Measurements from ENCODE around the gene CISH.

CISH gene

DNA sequence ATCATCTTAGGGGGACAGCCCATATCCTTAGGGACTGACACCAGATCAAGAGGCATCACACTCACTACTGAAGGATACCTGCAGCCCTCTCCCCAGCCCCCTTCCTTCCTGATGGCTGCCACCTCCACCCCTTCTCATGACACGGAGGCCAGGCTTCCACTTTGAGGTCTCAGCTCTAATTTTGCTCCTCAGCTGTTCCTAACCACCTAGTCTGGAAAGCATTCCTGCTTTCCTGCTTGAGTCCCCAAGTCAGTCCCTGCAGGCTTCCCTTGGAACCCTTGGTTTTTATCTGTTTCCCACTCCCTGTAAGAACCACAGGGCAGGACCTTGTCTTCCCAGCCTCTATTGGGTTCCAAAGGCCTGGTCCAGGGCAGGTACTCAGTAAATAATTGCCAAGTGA is 47.3 kb downstream of the CISH start:
- Histone ChIP-seq H3K4me3 (replicated peaks; ENCODE audit: insufficient read depth, low read length) (no peak overlapping the region), H3K27me3 (ENCODE audit: insufficient read depth, poor library complexity, severe bottlenecking) (peaks cover 3% of the 10 kb centered on the region), H3K27ac (replicated peaks) (no peak overlapping the region)
- TF ChIP-seq SPI1 (IDR thresholded peaks at IDR 0.05; ENCODE audit: borderline replicate concordance, low read depth) (no peak), POLR2AphosphoS5 (IDR thresholded peaks at IDR 0.05; ENCODE audit: low read depth) (no peak), GABPA (IDR thresholded peaks at IDR 0.05; ENCODE audit: low read depth) (no peak)
- TF ChIP-seq, protein P1, sequence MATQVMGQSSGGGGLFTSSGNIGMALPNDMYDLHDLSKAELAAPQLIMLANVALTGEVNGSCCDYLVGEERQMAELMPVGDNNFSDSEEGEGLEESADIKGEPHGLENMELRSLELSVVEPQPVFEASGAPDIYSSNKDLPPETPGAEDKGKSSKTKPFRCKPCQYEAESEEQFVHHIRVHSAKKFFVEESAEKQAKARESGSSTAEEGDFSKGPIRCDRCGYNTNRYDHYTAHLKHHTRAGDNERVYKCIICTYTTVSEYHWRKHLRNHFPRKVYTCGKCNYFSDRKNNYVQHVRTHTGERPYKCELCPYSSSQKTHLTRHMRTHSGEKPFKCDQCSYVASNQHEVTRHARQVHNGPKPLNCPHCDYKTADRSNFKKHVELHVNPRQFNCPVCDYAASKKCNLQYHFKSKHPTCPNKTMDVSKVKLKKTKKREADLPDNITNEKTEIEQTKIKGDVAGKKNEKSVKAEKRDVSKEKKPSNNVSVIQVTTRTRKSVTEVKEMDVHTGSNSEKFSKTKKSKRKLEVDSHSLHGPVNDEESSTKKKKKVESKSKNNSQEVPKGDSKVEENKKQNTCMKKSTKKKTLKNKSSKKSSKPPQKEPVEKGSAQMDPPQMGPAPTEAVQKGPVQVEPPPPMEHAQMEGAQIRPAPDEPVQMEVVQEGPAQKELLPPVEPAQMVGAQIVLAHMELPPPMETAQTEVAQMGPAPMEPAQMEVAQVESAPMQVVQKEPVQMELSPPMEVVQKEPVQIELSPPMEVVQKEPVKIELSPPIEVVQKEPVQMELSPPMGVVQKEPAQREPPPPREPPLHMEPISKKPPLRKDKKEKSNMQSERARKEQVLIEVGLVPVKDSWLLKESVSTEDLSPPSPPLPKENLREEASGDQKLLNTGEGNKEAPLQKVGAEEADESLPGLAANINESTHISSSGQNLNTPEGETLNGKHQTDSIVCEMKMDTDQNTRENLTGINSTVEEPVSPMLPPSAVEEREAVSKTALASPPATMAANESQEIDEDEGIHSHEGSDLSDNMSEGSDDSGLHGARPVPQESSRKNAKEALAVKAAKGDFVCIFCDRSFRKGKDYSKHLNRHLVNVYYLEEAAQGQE (IDR thresholded peaks at IDR 0.05; ENCODE audit: insufficient replicate concordance, low read depth): no peak
- TF ChIP-seq, protein P2, sequence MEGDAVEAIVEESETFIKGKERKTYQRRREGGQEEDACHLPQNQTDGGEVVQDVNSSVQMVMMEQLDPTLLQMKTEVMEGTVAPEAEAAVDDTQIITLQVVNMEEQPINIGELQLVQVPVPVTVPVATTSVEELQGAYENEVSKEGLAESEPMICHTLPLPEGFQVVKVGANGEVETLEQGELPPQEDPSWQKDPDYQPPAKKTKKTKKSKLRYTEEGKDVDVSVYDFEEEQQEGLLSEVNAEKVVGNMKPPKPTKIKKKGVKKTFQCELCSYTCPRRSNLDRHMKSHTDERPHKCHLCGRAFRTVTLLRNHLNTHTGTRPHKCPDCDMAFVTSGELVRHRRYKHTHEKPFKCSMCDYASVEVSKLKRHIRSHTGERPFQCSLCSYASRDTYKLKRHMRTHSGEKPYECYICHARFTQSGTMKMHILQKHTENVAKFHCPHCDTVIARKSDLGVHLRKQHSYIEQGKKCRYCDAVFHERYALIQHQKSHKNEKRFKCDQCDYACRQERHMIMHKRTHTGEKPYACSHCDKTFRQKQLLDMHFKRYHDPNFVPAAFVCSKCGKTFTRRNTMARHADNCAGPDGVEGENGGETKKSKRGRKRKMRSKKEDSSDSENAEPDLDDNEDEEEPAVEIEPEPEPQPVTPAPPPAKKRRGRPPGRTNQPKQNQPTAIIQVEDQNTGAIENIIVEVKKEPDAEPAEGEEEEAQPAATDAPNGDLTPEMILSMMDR (IDR thresholded peaks at IDR 0.05; ENCODE audit: insufficient read depth, low read length): no peak
- no peak for DNase-seq (ENCODE audit: low read depth in 1 of 2, low spot score in 1 of 2)

DNA sequence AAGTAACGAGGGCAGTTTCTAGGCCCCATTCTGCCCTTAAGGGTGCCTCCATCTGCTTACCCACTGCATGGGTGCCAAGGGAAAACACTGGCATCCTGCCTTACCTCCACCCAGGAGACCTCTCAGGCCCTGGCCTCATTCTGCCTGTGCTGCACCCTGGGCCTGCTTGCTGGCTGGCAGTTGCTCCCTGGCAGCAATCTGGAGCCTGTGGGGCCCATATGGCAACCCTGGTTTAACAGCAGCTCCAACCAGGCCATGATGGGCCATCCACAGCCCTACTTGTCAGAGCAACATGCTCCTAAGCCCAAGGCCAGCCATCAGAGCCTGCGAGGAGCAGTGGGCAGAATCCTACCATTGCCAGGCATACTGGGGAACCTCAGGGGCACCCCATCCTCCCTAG is 47.7 kb downstream of the CISH start:
- no peak overlapping the region for H3K4me3 ChIP-seq (replicated peaks; ENCODE audit: insufficient read depth, low read length)
- DNase-seq (ENCODE audit: low read depth in 1 of 2, low spot score in 1 of 2): no peak
- no peak overlapping the region for H3K27ac ChIP-seq (replicated peaks)
- peaks cover 3% of the 10 kb centered on the region for H3K27me3 ChIP-seq (ENCODE audit: insufficient read depth, poor library complexity, severe bottlenecking)
- TF ChIP-seq SPI1 (IDR thresholded peaks at IDR 0.05; ENCODE audit: borderline replicate concordance, low read depth) (no peak), POLR2AphosphoS5 (IDR thresholded peaks at IDR 0.05; ENCODE audit: low read depth) (no peak), GABPA (IDR thresholded peaks at IDR 0.05; ENCODE audit: low read depth) (no peak)
- TF ChIP-seq, protein P2 (IDR thresholded peaks at IDR 0.05; ENCODE audit: insufficient read depth, low read length): no peak
- TF ChIP-seq, protein P1 (IDR thresholded peaks at IDR 0.05; ENCODE audit: insufficient replicate concordance, low read depth): no peak

DNA sequence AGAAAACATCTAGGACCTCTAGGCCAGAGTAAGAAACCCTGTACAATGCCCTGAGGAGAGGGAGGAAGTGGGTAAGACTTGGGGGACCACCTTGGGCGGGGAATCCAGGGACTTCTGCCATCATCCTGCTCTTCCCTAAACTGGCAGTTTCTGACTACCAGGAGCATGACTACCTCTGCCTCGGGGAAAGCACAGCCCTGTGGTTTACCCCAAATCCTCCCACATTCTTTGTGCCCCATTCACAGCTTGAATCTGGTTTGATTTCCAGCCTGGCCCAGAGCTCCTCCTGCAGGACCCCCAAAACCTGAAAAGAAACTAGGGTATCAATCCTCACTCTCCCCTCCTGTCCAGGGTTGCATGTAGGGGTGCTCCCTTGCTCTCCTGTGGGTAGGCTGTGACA is 48.7 kb downstream of the CISH start:
- no peak overlapping the region for H3K4me3 ChIP-seq (replicated peaks; ENCODE audit: insufficient read depth, low read length)
- TF ChIP-seq SPI1 (IDR thresholded peaks at IDR 0.05; ENCODE audit: borderline replicate concordance, low read depth) (no peak), GABPA (IDR thresholded peaks at IDR 0.05; ENCODE audit: low read depth) (no peak), POLR2AphosphoS5 (IDR thresholded peaks at IDR 0.05; ENCODE audit: low read depth) (no peak)
- TF ChIP-seq, protein P1 (IDR thresholded peaks at IDR 0.05; ENCODE audit: insufficient replicate concordance, low read depth): no peak
- TF ChIP-seq, protein P2 (IDR thresholded peaks at IDR 0.05; ENCODE audit: insufficient read depth, low read length): no peak
- no peak for DNase-seq (ENCODE audit: low read depth in 1 of 2, low spot score in 1 of 2)

More for the DNA sequence above, 48.7 kb downstream of the CISH start:
- no peak overlapping the region for H3K27ac ChIP-seq (replicated peaks)
- peaks cover 12% of the 10 kb centered on the region for H3K27me3 ChIP-seq (ENCODE audit: insufficient read depth, poor library complexity, severe bottlenecking)

All from HL-60 (cell line).